HEK293 (cell line): ENCODE data around the gene ADAM33.

Experiments
- CTCF ChIA-PET: fragments of 350-600 bp; formaldehyde crosslinking; extraction: SDS; loops from one replicate; lab custom pipeline; 2021; ENCODE audit warnings: antibody characterized with exemption; lab: Yijun Ruan, JAX
- POLR2A ChIA-PET: fragments of 300-600 bp; formaldehyde crosslinking; extraction: SDS; loops from one replicate; lab custom pipeline; 2020; ENCODE audit warnings: antibody characterized with exemption, inconsistent platforms; lab: Yijun Ruan, JAX
- H3K27ac ChIP-seq: fragments of 200-500 bp; sonication (Bioruptor generic); 2 replicates; pipeline ENCODE4 v1.5.1; 2014; ENCODE audit warnings: low read depth, low read length, control low read depth, inconsistent platforms; ENCODE audit errors: extremely low read depth
- H3K36me3 ChIP-seq, 2 experiments: fragments of 200-500 bp in 1 of 2; sonication (Bioruptor generic) in 1 of 2; 1 replicate in 1 of 2; 2 replicates in 1 of 2; pipeline ENCODE4 v1.5.1; 2014 to 2017; ENCODE audit warnings: inconsistent platforms in 2 of 2, low read length in 2 of 2; ENCODE audit not compliant: control insufficient read depth in 2 of 2, insufficient read depth in 1 of 2
- H3K4me1 ChIP-seq: fragments of 200-500 bp; sonication (Bioruptor generic); 2 replicates; pipeline ENCODE4 v1.5.1; 2014; ENCODE audit warnings: mild to moderate bottlenecking, low read length, inconsistent platforms; ENCODE audit not compliant: control insufficient read depth, insufficient read depth
- H3K4me3 ChIP-seq: 2 replicates; pipeline ENCODE4 v1.5.1; 2011; ENCODE audit warnings: low read depth, mild to moderate bottlenecking, control low read depth, low read length, moderate library complexity
- H3K9me3 ChIP-seq: fragments of 200-500 bp; sonication (Bioruptor generic); 2 replicates; pipeline ENCODE4 v1.5.1; 2014; ENCODE audit warnings: low read depth, low read length, inconsistent platforms; ENCODE audit not compliant: control insufficient read depth, insufficient read depth
- BCL11A ChIP-seq: fragments of 450-650 bp; formaldehyde crosslinking; IDR thresholded peaks from 2 replicates; pipeline ENCODE4 v1.5.1; 2016; ENCODE audit warnings: low read depth, missing biosample characterization, missing genetic modification characterization
- GLIS1 ChIP-seq: fragments of 450-650 bp; formaldehyde crosslinking; IDR thresholded peaks from 2 replicates; pipeline ENCODE4 v1.5.1; 2016; ENCODE audit warnings: missing biosample characterization, missing genetic modification characterization
- RBAK ChIP-seq: fragments of 450-650 bp; formaldehyde crosslinking; IDR thresholded peaks from 2 replicates; pipeline ENCODE4 v1.5.1; 2016; ENCODE audit warnings: missing biosample characterization, missing genetic modification characterization
- ZEB2 ChIP-seq: fragments of 450-650 bp; formaldehyde crosslinking; IDR thresholded peaks from 2 replicates; pipeline ENCODE4 v1.5.1; 2016; ENCODE audit warnings: missing biosample characterization, missing genetic modification characterization
- ZNF138 ChIP-seq: fragments of 450-650 bp; formaldehyde crosslinking; IDR thresholded peaks from 2 replicates; pipeline ENCODE4 v1.5.1; 2016; ENCODE audit warnings: missing biosample characterization, missing genetic modification characterization, borderline replicate concordance
- ZNF155 ChIP-seq: fragments of 450-650 bp; formaldehyde crosslinking; IDR thresholded peaks from 2 replicates; pipeline ENCODE4 v1.5.1; 2016; ENCODE audit warnings: missing biosample characterization, missing genetic modification characterization
- ZNF239 ChIP-seq: fragments of 450-650 bp; formaldehyde crosslinking; IDR thresholded peaks from 2 replicates; pipeline ENCODE4 v1.5.1; 2016; ENCODE audit warnings: missing biosample characterization, missing genetic modification characterization
- ZNF248 ChIP-seq: fragments of 450-650 bp; formaldehyde crosslinking; IDR thresholded peaks from 2 replicates; pipeline ENCODE4 v1.5.1; 2017; ENCODE audit warnings: missing biosample characterization, missing genetic modification characterization
- ZNF341 ChIP-seq: fragments of 450-650 bp; formaldehyde crosslinking; IDR thresholded peaks from 2 replicates; pipeline ENCODE4; 2016; ENCODE audit warnings: low read depth, missing biosample characterization, missing genetic modification characterization
- ZNF426 ChIP-seq: fragments of 450-650 bp; formaldehyde crosslinking; IDR thresholded peaks from 2 replicates; pipeline ENCODE4 v1.5.1; 2017; ENCODE audit warnings: missing biosample characterization, missing genetic modification characterization, mild to moderate bottlenecking, inconsistent platforms, moderate library complexity
- ZNF529 ChIP-seq: fragments of 450-650 bp; formaldehyde crosslinking; IDR thresholded peaks from 2 replicates; pipeline ENCODE4 v1.5.1; 2017; ENCODE audit warnings: missing genetic modification characterization, missing biosample characterization; ENCODE audit not compliant: insufficient replicate concordance
- ZNF530 ChIP-seq: fragments of 450-650 bp; formaldehyde crosslinking; IDR thresholded peaks from 2 replicates; pipeline ENCODE4 v1.5.1; 2016; ENCODE audit warnings: low read depth, missing biosample characterization, missing genetic modification characterization
- ZNF558 ChIP-seq: fragments of 450-650 bp; formaldehyde crosslinking; IDR thresholded peaks from 2 replicates; pipeline ENCODE4 v1.5.1; 2016; ENCODE audit warnings: missing biosample characterization, missing genetic modification characterization
- ZNF585B ChIP-seq: fragments of 450-650 bp; formaldehyde crosslinking; IDR thresholded peaks from 2 replicates; pipeline ENCODE4 v1.5.1; 2016; ENCODE audit warnings: missing biosample characterization, missing genetic modification characterization
- ZNF623 ChIP-seq: fragments of 450-650 bp; formaldehyde crosslinking; IDR thresholded peaks from 2 replicates; pipeline ENCODE4 v1.5.1; 2016; ENCODE audit warnings: missing biosample characterization, missing genetic modification characterization
- ZNF843 ChIP-seq: fragments of 450-650 bp; formaldehyde crosslinking; IDR thresholded peaks from 2 replicates; pipeline ENCODE4 v1.5.1; 2016; ENCODE audit warnings: missing biosample characterization, missing genetic modification characterization

The ADAM33 gene

DNA sequence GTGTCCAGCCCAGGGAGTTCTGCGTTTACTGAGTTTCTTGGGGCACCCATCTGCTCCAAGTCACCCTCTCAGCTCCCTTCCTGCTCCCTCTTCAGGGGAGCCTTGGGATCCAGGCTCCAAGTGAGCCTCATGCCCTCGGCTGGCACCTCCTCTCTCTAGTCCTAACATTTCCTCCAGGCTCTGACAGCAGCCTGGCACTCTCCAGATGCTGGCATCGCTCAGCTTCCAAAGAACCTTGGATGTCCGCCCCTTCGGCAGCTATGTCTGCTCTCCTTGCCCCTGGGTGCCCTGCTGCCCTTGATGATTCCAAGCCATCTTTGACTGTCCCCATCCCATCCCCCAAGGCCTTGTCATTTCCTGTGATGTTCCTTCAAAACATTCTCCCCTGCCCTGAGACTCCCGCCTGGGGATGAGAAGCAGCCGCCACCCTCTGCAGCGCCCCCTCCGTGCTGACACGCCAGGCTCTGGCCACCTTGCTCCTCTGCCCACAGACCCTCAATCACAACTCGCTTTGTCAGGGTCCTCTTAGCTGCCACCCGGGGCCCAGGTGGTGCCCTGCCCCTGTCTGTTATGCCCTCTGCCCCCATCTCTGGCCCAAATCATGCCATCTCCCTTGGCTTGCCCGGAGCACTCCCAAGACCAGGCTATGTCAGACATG, 12.0 kb downstream of the ADAM33 start (continued):
- TF ChIP-seq ZNF138 (no peak), ZNF530 (no peak), ZNF341 (tag by site-specific recombination) (no peak)

DNA sequence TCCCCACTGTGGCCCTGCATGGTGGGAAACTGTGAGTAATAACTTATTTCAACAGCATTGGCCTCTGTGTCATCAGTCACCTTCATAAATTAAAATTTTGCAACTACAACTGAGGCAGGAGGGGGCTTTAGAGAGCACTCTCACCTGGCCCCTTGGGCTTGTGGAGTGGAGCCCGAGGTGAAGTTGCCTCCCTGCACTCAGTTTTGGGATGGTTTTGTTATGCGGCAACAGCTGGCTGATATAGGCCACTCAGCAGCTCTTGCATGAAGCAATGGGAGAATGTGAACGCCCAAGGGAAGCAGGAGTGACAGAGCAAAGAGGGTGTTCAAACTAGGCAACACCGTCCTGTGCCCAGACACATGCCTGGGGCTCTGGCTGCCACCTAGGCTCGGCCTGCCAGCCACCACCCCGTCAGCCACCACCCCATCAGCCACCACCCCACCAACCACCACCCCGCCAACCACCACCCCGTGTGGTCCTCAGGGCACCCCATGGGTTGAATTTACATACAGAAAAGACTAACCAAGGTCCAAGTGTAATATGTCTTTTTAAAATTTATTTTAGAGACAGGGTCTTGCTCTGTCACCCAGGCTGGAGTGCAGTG, 14.3 kb downstream of the ADAM33 start:
- TF ChIP-seq ZNF155 (no peak), GLIS1 (tag by site-specific recombination) (no peak), ZNF585B (tag by site-specific recombination) (no peak), RBAK (peak; percentile 45; the same call in 1 of the 2 replicates)
- TF ChIP-seq, all 188 proteins: peak for 1
- CTCF ChIA-PET: interaction anchor here (2.3 to 3.4 kb wide), 2 partner anchors 9 to 43 kb away, joined by 9 to 12 read pairs; no protein-coding TSS in a partner anchor
- Histone ChIP-seq H3K9me3 (no peaks in the 10 kb centered on the region), H3K4me3 (no peak overlapping the region), H3K36me3 (no peaks in the 10 kb centered on the region), H3K27ac (no peak overlapping the region), H3K4me1 (peaks cover 5% of the 10 kb centered on the region; the same call in 1 of the 2 replicates)
- POLR2A ChIA-PET: no interaction called here

DNA sequence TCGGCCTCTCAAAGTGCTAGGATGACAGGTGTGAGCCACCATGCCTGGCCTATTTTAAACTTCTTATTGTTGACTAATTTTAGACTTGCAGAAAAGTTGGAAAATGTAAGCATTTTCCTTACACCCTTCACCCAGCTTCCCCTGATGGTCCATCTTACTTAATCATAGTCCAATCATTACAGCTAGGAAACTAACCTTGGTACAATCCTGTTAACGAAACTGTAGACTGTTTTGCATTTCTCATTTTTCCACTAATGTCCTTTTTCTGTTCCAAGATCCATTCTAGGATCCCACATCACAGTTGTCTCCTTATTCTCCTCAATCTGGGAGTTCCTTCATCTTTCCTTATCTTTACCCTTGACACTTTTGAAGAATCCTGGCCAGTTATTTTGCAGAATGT, 18.0 kb downstream of the ADAM33 start:
- no peak overlapping the region for H3K27ac ChIP-seq
- no peaks in the 10 kb centered on the region for H3K9me3 ChIP-seq
- no peaks in the 10 kb centered on the region for H3K36me3 ChIP-seq
- POLR2A ChIA-PET: no interaction called here
- TF ChIP-seq ZNF529 (tag by site-specific recombination): peak; percentile 88
- TF ChIP-seq ZNF558: no peak
- H3K4me1 ChIP-seq: peaks cover 5% of the 10 kb centered on the region; the same call in 1 of the 2 replicates
- CTCF ChIA-PET: no interaction called here
- H3K4me3 ChIP-seq: no peak overlapping the region

DNA sequence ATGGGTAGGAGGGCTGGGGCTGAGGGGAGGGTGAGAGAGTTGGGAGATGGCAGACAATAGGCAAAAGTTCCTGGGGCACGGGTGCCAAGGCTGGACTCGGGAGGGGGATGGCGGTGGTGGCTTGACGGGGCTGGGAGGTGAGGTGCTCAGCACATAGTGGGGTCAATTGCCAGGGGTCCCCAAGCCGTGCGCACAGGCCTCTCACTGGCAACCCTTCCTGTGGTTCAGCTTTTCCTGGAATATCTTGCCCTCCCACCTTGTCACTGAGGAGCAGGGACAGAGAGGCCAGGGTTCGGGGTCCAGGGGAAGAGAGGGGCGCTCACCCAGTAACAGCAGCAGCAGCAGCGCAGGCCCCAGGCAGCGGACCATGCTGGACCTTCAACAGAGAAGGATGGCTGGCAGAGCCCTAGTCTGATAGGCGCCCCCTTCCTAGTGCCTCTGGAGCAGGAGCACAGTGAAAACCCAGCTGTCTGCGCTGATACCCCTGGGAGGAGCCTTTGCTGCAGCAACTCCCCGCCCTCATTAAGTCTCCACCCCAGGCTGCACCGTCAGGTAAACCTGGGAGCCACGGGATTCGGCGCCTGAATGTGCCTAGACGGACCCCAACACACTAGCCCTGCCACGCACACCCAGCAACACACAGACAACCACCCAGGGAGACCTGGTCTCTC, 18.6 kb downstream of the ADAM33 start, which contains the start of gene GFRA4:
Gene GFRA4, minus strand, starts transcription at position 369 of the 671 bp plus-strand sequence. Its CDS starts 0 bp downstream, at position 369.
- CTCF ChIA-PET: interaction anchor here (0.7 kb wide), 1 partner anchor 9 kb away, joined by 3 read pairs; no protein-coding TSS in a partner anchor
- TF ChIP-seq ZNF623 (tag by site-specific recombination) (no peak), ZNF248 (tag by site-specific recombination) (no peak), ZEB2 (no peak), ZNF239 (no peak), ZNF426 (tag by site-specific recombination) (no peak), BCL11A (tag by site-specific recombination) (no peak), ZNF843 (tag by site-specific recombination) (no peak)
- no peaks in the 10 kb centered on the region for H3K9me3 ChIP-seq
- peaks cover 5% of the 10 kb centered on the region; the same call in 1 of the 2 replicates for H3K4me1 ChIP-seq
- POLR2A ChIA-PET: no interaction called here
- H3K4me3 ChIP-seq: no peak within 1 kb of the TSS
- no peak within 1 kb of the TSS for H3K27ac ChIP-seq
- H3K36me3 ChIP-seq: no peaks in the 10 kb centered on the region
